ENCODE results near the gene STK11.
"Not testable (repeated sequence)": the region's sequence is repeated elsewhere in the genome, so short reads cannot be mapped to it uniquely, and the experiment has no call there.

The STK11 gene

GRCh38 chr19:1168572-1169410 is 36.8 kb upstream of the STK11 start:
- peak overlapping the region; percentile 77 for H3K27ac ChIP-seq
- no peak for DNase-seq (ENCODE audit: low read depth, low spot score)

GRCh38 chr19:1169411-1169791 is 36.2 kb upstream of the STK11 start:
- DNase-seq (ENCODE audit: low read depth, low spot score): no peak
- peak overlapping the region; percentile 77 for H3K27ac ChIP-seq

GRCh38 chr19:1169921-1170885 is 35.4 kb upstream of the STK11 start:
- peak overlapping the region; percentile 77 for H3K27ac ChIP-seq
- DNase-seq (ENCODE audit: low read depth, low spot score): no peak

GRCh38 chr19:1170938-1171754 is 34.4 kb upstream of the STK11 start:
- DNase-seq (ENCODE audit: low read depth, low spot score): no peak
- peak overlapping the region; percentile 90 for H3K27ac ChIP-seq

GRCh38 chr19:1171755-1172352 is 33.7 kb upstream of the STK11 start:
- no peak for DNase-seq (ENCODE audit: low read depth, low spot score)
- H3K27ac ChIP-seq: peak overlapping the region; percentile 90

- peak overlapping the region; percentile 90 for H3K27ac ChIP-seq
- no peak for DNase-seq (ENCODE audit: low read depth, low spot score)
Measured at GRCh38 chr19:1172353-1173158, 33.0 kb upstream of the STK11 start.

- DNase-seq (ENCODE audit: low read depth, low spot score): no peak
- peak overlapping the region; percentile 90 for H3K27ac ChIP-seq
Measured at GRCh38 chr19:1173159-1173844, 32.3 kb upstream of the STK11 start.

- DNase-seq (ENCODE audit: low read depth, low spot score): no peak
- peak within 1 kb of the TSS; percentile 97 for H3K27ac ChIP-seq
Measured at GRCh38 chr19:1173845-1174809, 31.5 kb upstream of the STK11 start, which contains the start of gene SBNO2. Gene SBNO2, minus strand, starts transcription at chr19:1174268. Its CDS starts 19,992 bp downstream, at chr19:1154276.

- DNase-seq (ENCODE audit: low read depth, low spot score): peak; percentile 62
- peak overlapping the region; percentile 97 for H3K27ac ChIP-seq
Measured at GRCh38 chr19:1177322-1178114, 28.1 kb upstream of the STK11 start.

- peak overlapping the region; percentile 97 for H3K27ac ChIP-seq
- no peak for DNase-seq (ENCODE audit: low read depth, low spot score)
Measured at GRCh38 chr19:1181606-1182005, 24.0 kb upstream of the STK11 start.

- H3K27ac ChIP-seq: peak overlapping the region; percentile 97
- DNase-seq (ENCODE audit: low read depth, low spot score): no peak
Measured at GRCh38 chr19:1182068-1182467, 23.5 kb upstream of the STK11 start.

GRCh38 chr19:1182727-1183126 is 22.9 kb upstream of the STK11 start:
- DNase-seq (ENCODE audit: low read depth, low spot score): no peak
- peak overlapping the region; percentile 97 for H3K27ac ChIP-seq

- no peak for DNase-seq (ENCODE audit: low read depth, low spot score)
Measured at GRCh38 chr19:1183543-1184172, 21.9 kb upstream of the STK11 start.

GRCh38 chr19:1189419-1189818 is 16.2 kb upstream of the STK11 start:
- no peak overlapping the region for H3K27ac ChIP-seq
- no peak for DNase-seq (ENCODE audit: low read depth, low spot score)

More at GRCh38 chr19:1183543-1184172, 21.9 kb upstream of the STK11 start:
- peak overlapping the region; percentile 97 for H3K27ac ChIP-seq

GRCh38 chr19:1199531-1199930 is 6.0 kb upstream of the STK11 start:
- no peak for DNase-seq (ENCODE audit: low read depth, low spot score)
- H3K27ac ChIP-seq: no peak overlapping the region

- not testable (repeated sequence) for DNase-seq (ENCODE audit: low read depth, low spot score); H3K27ac ChIP-seq
Measured at GRCh38 chr19:1200614-1201013, 5.0 kb upstream of the STK11 start.
